Measurements from ENCODE around the gene STUB1.

The STUB1 gene

GRCh38 chr16:694863-695354, 14.7 kb downstream of the STUB1 start:
- Histone ChIP-seq H3K79me2 (ENCODE audit: insufficient read depth, low read depth) (no peaks in the 10 kb centered on the region), H3K27me3 (ENCODE audit: insufficient read depth, low read depth) (peaks cover 70% of the 10 kb centered on the region), H3K9ac (no peak overlapping the region), H4K20me1 (ENCODE audit: insufficient read depth) (no peaks in the 10 kb centered on the region), H3K4me3 (IDR thresholded peaks at IDR 0.05; ENCODE audit: insufficient read depth, low read depth, low read length) (no peak overlapping the region), H3K4me2 (peak overlapping the region; percentile 67; the same call in 1 of the 2 replicates), H2AFZ (ENCODE audit: low read depth) (peak overlapping the region; percentile 44; the same call in 1 of the 2 replicates), H3K4me1 (ENCODE audit: low read depth, poor library complexity, severe bottlenecking) (peaks cover 5% of the 10 kb centered on the region), H3K27ac (no peak overlapping the region), H3K36me3 (ENCODE audit: insufficient read depth) (no peaks in the 10 kb centered on the region)
- TF ChIP-seq CTCF (conservative IDR thresholded peaks at IDR 0.05; ENCODE audit: low read depth, low read length): no peak

GRCh38 chr16:695355-696089, 15.3 kb downstream of the STUB1 start:
- H4K20me1 ChIP-seq (ENCODE audit: insufficient read depth): no peaks in the 10 kb centered on the region
- TF ChIP-seq CTCF (conservative IDR thresholded peaks at IDR 0.05; ENCODE audit: low read depth, low read length): no peak
- no peaks in the 10 kb centered on the region for H3K36me3 ChIP-seq (ENCODE audit: insufficient read depth)
- peak overlapping the region; percentile 37; the same call in 1 of the 2 replicates for H3K9ac ChIP-seq
- no peak overlapping the region for H3K4me3 ChIP-seq (IDR thresholded peaks at IDR 0.05; ENCODE audit: insufficient read depth, low read depth, low read length)
- peak overlapping the region; percentile 95 for H3K4me2 ChIP-seq
- peaks cover 76% of the 10 kb centered on the region for H3K27me3 ChIP-seq (ENCODE audit: insufficient read depth, low read depth)
- H3K27ac ChIP-seq: peak overlapping the region; percentile 28; the same call in 1 of the 2 replicates
- H3K4me1 ChIP-seq (ENCODE audit: low read depth, poor library complexity, severe bottlenecking): peaks cover 5% of the 10 kb centered on the region
- H3K79me2 ChIP-seq (ENCODE audit: insufficient read depth, low read depth): no peaks in the 10 kb centered on the region
- H2AFZ ChIP-seq (ENCODE audit: low read depth): peak overlapping the region; percentile 82; the same call in 1 of the 2 replicates

- Histone ChIP-seq H3K27me3 (ENCODE audit: insufficient read depth, low read depth) (peaks cover 82% of the 10 kb centered on the region), H3K79me2 (ENCODE audit: insufficient read depth, low read depth) (no peaks in the 10 kb centered on the region), H3K36me3 (ENCODE audit: insufficient read depth) (no peaks in the 10 kb centered on the region), H3K4me1 (ENCODE audit: low read depth, poor library complexity, severe bottlenecking) (peaks cover 5% of the 10 kb centered on the region), H3K9ac (no peak overlapping the region), H3K27ac (no peak overlapping the region), H4K20me1 (ENCODE audit: insufficient read depth) (no peaks in the 10 kb centered on the region), H3K4me2 (no peak overlapping the region), H2AFZ (ENCODE audit: low read depth) (no peak overlapping the region), H3K4me3 (IDR thresholded peaks at IDR 0.05; ENCODE audit: insufficient read depth, low read depth, low read length) (no peak overlapping the region)
- TF ChIP-seq CTCF (conservative IDR thresholded peaks at IDR 0.05; ENCODE audit: low read depth, low read length): no peak
Observed at GRCh38 chr16:698911-699671, 18.9 kb downstream of the STUB1 start.

- Histone ChIP-seq H3K27me3 (ENCODE audit: insufficient read depth, low read depth) (peaks cover 80% of the 10 kb centered on the region), H3K4me1 (ENCODE audit: low read depth, poor library complexity, severe bottlenecking) (peaks cover 5% of the 10 kb centered on the region), H3K36me3 (ENCODE audit: insufficient read depth) (no peaks in the 10 kb centered on the region), H3K4me2 (no peak overlapping the region), H3K27ac (no peak overlapping the region), H3K9ac (no peak overlapping the region), H3K4me3 (IDR thresholded peaks at IDR 0.05; ENCODE audit: insufficient read depth, low read depth, low read length) (no peak overlapping the region), H4K20me1 (ENCODE audit: insufficient read depth) (no peaks in the 10 kb centered on the region), H3K79me2 (ENCODE audit: insufficient read depth, low read depth) (no peaks in the 10 kb centered on the region), H2AFZ (ENCODE audit: low read depth) (no peak overlapping the region)
- TF ChIP-seq CTCF (conservative IDR thresholded peaks at IDR 0.05; ENCODE audit: low read depth, low read length): no peak
Observed at GRCh38 chr16:700684-701584, 20.7 kb downstream of the STUB1 start.
